Measurements from ENCODE around the gene SPATA32.

DNA sequence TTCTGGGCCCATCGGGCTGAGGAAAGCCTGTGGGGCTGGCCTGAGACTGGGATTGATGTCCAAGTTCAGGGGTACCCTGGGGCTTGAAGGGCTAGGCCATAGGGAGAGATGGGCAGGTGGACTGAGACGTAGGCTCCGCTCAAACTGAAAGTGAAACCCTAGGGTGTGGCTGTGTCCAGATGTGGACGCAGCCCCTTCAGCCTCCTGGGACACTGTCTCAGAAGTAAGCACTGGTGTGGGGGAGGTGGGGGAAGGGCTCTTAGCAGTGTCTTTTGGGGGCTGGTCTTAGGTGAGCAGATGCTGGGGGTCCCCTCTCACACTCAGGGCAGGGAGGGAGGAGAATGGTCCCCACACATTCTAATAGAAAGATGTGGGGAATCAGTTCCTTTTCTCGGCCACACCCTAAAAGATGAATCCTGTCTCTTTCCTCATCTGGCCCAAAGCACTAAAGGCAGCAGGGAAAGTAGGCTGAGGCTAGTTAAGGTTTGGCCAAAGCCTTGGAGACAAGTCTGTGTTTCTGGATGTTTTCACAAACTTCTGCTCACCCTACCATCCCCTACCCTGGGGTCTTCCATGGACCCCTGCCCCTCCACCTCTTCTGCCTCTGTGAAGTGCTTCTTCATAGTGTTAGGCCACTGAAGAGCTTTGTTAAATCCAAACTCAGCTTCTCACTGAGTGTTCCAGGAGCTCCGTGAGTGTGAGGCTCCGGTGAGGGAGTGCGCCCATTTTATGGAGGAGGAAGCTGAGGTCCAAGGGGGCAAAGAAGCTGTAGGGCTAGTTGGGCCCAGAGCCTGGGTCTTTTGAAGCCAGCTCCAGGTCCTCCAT lies 34.6 kb downstream of the SPATA32 start:
- TF ChIP-seq, protein P1, sequence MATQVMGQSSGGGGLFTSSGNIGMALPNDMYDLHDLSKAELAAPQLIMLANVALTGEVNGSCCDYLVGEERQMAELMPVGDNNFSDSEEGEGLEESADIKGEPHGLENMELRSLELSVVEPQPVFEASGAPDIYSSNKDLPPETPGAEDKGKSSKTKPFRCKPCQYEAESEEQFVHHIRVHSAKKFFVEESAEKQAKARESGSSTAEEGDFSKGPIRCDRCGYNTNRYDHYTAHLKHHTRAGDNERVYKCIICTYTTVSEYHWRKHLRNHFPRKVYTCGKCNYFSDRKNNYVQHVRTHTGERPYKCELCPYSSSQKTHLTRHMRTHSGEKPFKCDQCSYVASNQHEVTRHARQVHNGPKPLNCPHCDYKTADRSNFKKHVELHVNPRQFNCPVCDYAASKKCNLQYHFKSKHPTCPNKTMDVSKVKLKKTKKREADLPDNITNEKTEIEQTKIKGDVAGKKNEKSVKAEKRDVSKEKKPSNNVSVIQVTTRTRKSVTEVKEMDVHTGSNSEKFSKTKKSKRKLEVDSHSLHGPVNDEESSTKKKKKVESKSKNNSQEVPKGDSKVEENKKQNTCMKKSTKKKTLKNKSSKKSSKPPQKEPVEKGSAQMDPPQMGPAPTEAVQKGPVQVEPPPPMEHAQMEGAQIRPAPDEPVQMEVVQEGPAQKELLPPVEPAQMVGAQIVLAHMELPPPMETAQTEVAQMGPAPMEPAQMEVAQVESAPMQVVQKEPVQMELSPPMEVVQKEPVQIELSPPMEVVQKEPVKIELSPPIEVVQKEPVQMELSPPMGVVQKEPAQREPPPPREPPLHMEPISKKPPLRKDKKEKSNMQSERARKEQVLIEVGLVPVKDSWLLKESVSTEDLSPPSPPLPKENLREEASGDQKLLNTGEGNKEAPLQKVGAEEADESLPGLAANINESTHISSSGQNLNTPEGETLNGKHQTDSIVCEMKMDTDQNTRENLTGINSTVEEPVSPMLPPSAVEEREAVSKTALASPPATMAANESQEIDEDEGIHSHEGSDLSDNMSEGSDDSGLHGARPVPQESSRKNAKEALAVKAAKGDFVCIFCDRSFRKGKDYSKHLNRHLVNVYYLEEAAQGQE (IDR thresholded peaks at IDR 0.05; ENCODE audit: insufficient read depth in 1 of 2, low read depth in 2 of 2, low read length in 2 of 2) = no peak
- TF ChIP-seq POLR2AphosphoS5 (IDR thresholded peaks at IDR 0.05; ENCODE audit: low read depth, low read length) (no peak), TAF1 (IDR thresholded peaks at IDR 0.05; ENCODE audit: borderline replicate concordance, insufficient read depth, low read length) (no peak), SIN3A (IDR thresholded peaks at IDR 0.05; ENCODE audit: borderline replicate concordance, insufficient read depth, low read length) (no peak), FOXP2 (optimal IDR thresholded peaks at IDR 0.05; ENCODE audit: borderline replicate concordance, extremely low read depth, extremely low read length, insufficient read depth) (no peak)

All from PFSK-1 (cell line).